Measurements from ENCODE around the gene MIGA1. TPM values are rescaled to one million over a fixed set of nuclear protein-coding genes. Genes with fewer than 3 reads are reported as not detected.
A peak's percentile ranks its signal among the peaks of the same experiment; 100 is the strongest.

MIGA1 gene, protein sequence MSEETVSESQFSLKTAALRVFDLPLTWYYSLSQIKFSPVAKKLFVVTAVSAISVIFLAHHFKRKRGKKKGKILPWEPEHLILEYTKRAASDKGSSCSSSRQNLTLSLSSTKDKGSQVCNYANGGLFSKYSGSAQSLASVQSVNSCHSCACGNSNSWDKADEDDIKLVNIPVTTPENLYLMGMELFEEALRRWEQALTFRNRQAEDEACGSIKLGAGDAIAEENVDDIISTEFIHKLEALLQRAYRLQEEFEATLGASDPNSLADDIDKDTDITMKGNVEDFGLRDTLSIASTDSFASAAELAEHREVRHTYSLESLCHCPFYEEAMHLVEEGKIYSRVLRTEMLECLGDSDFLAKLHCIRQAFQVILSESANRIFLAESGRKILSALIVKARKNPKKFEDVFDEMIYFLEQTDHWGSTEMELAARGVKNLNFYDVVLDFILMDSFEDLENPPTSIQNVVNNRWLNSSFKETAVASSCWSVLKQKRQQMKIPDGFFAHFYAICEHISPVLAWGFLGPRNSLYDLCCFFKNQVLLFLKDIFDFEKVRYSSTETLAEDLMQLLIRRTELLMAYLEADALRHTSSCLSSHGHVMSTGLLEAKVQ
- polyA plus RNA-seq (2013, experiment 1 of 2) = 3.2 TPM
- 3.2 TPM for polyA plus RNA-seq (2013, experiment 2 of 2)

DNA sequence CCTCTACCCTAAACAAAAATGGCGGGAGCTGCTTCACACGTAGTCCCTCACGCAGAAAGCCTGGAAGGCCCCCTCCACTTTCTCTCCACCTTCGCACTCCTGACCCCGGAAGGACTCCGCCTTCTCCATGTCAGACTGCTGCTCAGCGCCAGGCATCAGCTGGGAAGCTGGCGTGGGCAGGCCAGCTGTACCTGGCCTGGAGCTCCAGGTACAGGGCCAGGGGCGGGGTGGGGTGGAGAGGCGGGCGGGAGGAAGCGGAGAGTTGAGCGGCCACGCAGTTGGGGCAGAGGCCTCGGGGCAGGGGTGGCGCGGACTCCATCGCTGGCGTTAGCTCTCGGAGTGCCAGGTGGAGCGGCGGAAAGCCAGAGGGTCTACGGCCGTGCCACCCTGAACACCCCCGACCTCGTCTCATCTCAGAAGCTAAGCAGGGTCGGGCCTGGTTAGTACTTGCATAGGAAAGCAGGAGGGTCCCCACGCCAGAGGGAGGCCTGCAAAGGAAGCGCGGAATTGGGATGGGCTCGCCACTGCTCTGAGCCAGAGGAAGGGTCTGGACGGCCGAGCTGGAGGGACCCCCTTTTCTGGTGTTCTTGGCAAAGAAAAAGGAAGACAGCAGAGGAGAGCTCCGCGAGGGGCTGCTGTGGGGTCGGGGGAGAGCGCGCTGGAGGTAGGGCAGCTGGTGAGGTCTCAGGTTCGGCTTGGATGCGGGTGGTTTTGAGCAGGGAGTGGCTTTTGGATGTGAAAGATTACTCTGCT lies at the start of gene MIGA1:
TSS of gene MIGA1 (plus strand) at position 121 of the 753 bp plus-strand sequence. CDS start 3,604 bp downstream, outside the sequence.
- H2AFZ ChIP-seq (ENCODE audit: low read length) = peak within 1 kb of the TSS; percentile 90
- peak; percentile 76 for DNase-seq (ENCODE audit: low spot score)
- H3K9me3 ChIP-seq (replicated peaks in 1 of 2; ENCODE audit: control insufficient read depth in 2 of 2, insufficient read depth in 1 of 2, low read depth in 1 of 2, low read length in 2 of 2) = peaks cover 0 to 4% of the 10 kb centered on the region in 2 donors
- peaks cover 1% of the 10 kb centered on the region for H3K79me1 ChIP-seq (ENCODE audit: low read depth, low read length)
- no peak within 1 kb of the TSS for H2BK120ac ChIP-seq (ENCODE audit: low read depth, low read length)
- H2BK5ac ChIP-seq (ENCODE audit: low read length) = no peak within 1 kb of the TSS
- no peak within 1 kb of the TSS for H3K14ac ChIP-seq (ENCODE audit: low read length)
- peak within 1 kb of the TSS; percentile 93 for H3K9ac ChIP-seq (ENCODE audit: low read depth, low read length, poor library complexity)
- peaks cover 5 to 13% of the 10 kb centered on the region in 2 donors for H3K36me3 ChIP-seq (replicated peaks in 1 of 2; ENCODE audit: control insufficient read depth in 2 of 2, insufficient read depth in 2 of 2, low read length in 2 of 2)
- no peak within 1 kb of the TSS for H4K91ac ChIP-seq (ENCODE audit: low read depth, low read length, poor library complexity)
- H4K8ac ChIP-seq (ENCODE audit: low read depth, low read length) = peak within 1 kb of the TSS; percentile 72
- peak within 1 kb of the TSS; percentile 90 for H2AK5ac ChIP-seq (ENCODE audit: low read depth, low read length)
- H3K4me2 ChIP-seq (ENCODE audit: insufficient read depth, low read length, poor library complexity, severe bottlenecking) = peak within 1 kb of the TSS; percentile 81
- no peaks in the 10 kb centered on the region for H3K27me3 ChIP-seq (ENCODE audit: control insufficient read depth in 3 of 3, insufficient read depth in 3 of 3, low read depth in 1 of 3, low read length in 3 of 3)
- H3K4me3 ChIP-seq (ENCODE audit: low read length in 2 of 2) = peak within 1 kb of the TSS; percentile 76 to 92
- H3K23ac ChIP-seq (ENCODE audit: low read depth, low read length, poor library complexity) = peak within 1 kb of the TSS; percentile 98
- H3K18ac ChIP-seq (ENCODE audit: low read length) = peak within 1 kb of the TSS; percentile 31
- H2BK12ac ChIP-seq (ENCODE audit: low read length) = no peak within 1 kb of the TSS
- H3K27ac ChIP-seq (replicated peaks; ENCODE audit: low read length) = peak within 1 kb of the TSS; percentile 30
- no CpG with 5 or more reads among the region's 40 CpGs for WGBS, 2 donors (ENCODE audit: extremely low coverage in 2 of 2, insufficient read length in 2 of 2, insufficient replicate concordance in 1 of 2)
- H3K4me1 ChIP-seq (ENCODE audit: control insufficient read depth in 2 of 2, insufficient read depth in 1 of 2, low read depth in 1 of 2, low read length in 2 of 2) = peaks cover 0 to 1% of the 10 kb centered on the region in 2 donors
- no peak within 1 kb of the TSS for H2BK15ac ChIP-seq (ENCODE audit: low read length)
- H3K4ac ChIP-seq (ENCODE audit: low read length) = no peak within 1 kb of the TSS

DNA sequence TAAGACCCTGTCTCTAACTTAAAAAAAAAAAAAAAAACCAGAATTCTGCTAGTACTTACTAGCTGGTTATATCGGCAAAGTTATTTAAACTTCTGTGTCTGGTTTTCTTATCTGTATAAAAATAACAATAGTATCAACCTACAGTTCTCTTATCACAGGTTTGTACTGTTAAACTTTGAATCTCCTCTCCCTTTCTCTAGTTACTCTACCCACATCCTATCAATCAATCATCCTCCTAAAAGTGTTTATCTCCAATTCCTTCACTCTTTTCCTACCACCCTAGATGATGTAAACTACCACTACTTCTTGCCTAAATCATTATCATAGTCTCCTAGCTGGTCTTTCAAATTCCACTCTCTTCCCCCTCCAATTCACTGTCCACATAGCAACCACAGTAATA lies 47.4 kb upstream of the MIGA1 start:
- H2BK15ac ChIP-seq (ENCODE audit: low read length) = no peak overlapping the region
- no peak overlapping the region for H3K4ac ChIP-seq (ENCODE audit: low read length)
- H3K4me2 ChIP-seq (ENCODE audit: insufficient read depth, low read length, poor library complexity, severe bottlenecking) = no peak overlapping the region
- no peak overlapping the region for H3K14ac ChIP-seq (ENCODE audit: low read length)
- H3K4me3 ChIP-seq (ENCODE audit: low read length in 2 of 2) = no peak overlapping the region
- no peak for DNase-seq (ENCODE audit: low spot score)
- H2BK12ac ChIP-seq (ENCODE audit: low read length) = no peak overlapping the region
- H3K9ac ChIP-seq (ENCODE audit: low read depth, low read length, poor library complexity) = no peak overlapping the region
- H3K18ac ChIP-seq (ENCODE audit: low read length) = no peak overlapping the region
- no CpG with 5 or more reads among the region's 1 CpG for whole genome bisulfite sequencing, 2 donors (ENCODE audit: extremely low coverage in 2 of 2, insufficient read length in 2 of 2, insufficient replicate concordance in 1 of 2)
- H2BK5ac ChIP-seq (ENCODE audit: low read length) = no peak overlapping the region
- no peaks in the 10 kb centered on the region for H3K9me3 ChIP-seq (replicated peaks in 1 of 2; ENCODE audit: control insufficient read depth in 2 of 2, insufficient read depth in 1 of 2, low read depth in 1 of 2, low read length in 2 of 2)
- no peak overlapping the region for H4K8ac ChIP-seq (ENCODE audit: low read depth, low read length)
- H3K23ac ChIP-seq (ENCODE audit: low read depth, low read length, poor library complexity) = no peak overlapping the region
- no peak overlapping the region for H2AFZ ChIP-seq (ENCODE audit: low read length)
- H2AK5ac ChIP-seq (ENCODE audit: low read depth, low read length) = no peak overlapping the region
- H2BK120ac ChIP-seq (ENCODE audit: low read depth, low read length) = no peak overlapping the region
- H3K79me1 ChIP-seq (ENCODE audit: low read depth, low read length) = no peaks in the 10 kb centered on the region
- no peak overlapping the region for H3K27ac ChIP-seq (replicated peaks; ENCODE audit: low read length)
- H3K27me3 ChIP-seq (ENCODE audit: control insufficient read depth in 3 of 3, insufficient read depth in 3 of 3, low read depth in 1 of 3, low read length in 3 of 3) = no peaks in the 10 kb centered on the region
- peaks cover 4 to 93% of the 10 kb centered on the region in 2 donors for H3K36me3 ChIP-seq (replicated peaks in 1 of 2; ENCODE audit: control insufficient read depth in 2 of 2, insufficient read depth in 2 of 2, low read length in 2 of 2)
- H3K4me1 ChIP-seq (ENCODE audit: control insufficient read depth in 2 of 2, insufficient read depth in 1 of 2, low read depth in 1 of 2, low read length in 2 of 2) = no peaks in the 10 kb centered on the region
- H4K91ac ChIP-seq (ENCODE audit: low read depth, low read length, poor library complexity) = no peak overlapping the region

DNA sequence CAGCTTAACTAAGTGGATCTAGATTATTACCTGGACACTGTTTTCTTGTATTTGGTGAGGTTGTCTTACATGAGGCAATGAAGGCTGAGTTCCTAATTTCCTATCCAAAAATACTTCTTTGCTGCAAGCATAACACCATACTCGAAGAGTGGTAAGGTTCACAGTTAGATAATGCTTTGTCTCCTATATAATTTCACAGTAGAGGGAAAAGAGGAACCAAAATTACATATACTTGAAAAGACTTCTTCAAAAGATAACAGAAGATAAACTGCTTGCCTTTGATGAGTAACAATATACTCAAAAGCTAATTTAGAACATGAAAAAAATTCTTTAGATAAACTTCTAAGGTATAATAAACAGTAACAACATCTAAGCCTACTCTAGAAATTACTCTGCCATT lies 40.2 kb upstream of the MIGA1 start:
- no peak overlapping the region for H2AK5ac ChIP-seq (ENCODE audit: low read depth, low read length)
- no peak overlapping the region for H2BK120ac ChIP-seq (ENCODE audit: low read depth, low read length)
- H2BK12ac ChIP-seq (ENCODE audit: low read length) = no peak overlapping the region
- no peak overlapping the region for H3K23ac ChIP-seq (ENCODE audit: low read depth, low read length, poor library complexity)
- no peak overlapping the region for H2BK5ac ChIP-seq (ENCODE audit: low read length)
- no peaks in the 10 kb centered on the region for H3K27me3 ChIP-seq (ENCODE audit: control insufficient read depth in 3 of 3, insufficient read depth in 3 of 3, low read depth in 1 of 3, low read length in 3 of 3)
- H3K79me1 ChIP-seq (ENCODE audit: low read depth, low read length) = no peaks in the 10 kb centered on the region
- no peak overlapping the region for H4K91ac ChIP-seq (ENCODE audit: low read depth, low read length, poor library complexity)
- no CpG with 5 or more reads among the region's 1 CpG for WGBS, 2 donors (ENCODE audit: extremely low coverage in 2 of 2, insufficient read length in 2 of 2, insufficient replicate concordance in 1 of 2)
- no peak overlapping the region for H2AFZ ChIP-seq (ENCODE audit: low read length)
- DNase-seq (ENCODE audit: low spot score) = no peak
- H3K18ac ChIP-seq (ENCODE audit: low read length) = no peak overlapping the region
- no peak overlapping the region for H3K9ac ChIP-seq (ENCODE audit: low read depth, low read length, poor library complexity)
- no peak overlapping the region for H3K4me3 ChIP-seq (ENCODE audit: low read length in 2 of 2)
- H3K4me2 ChIP-seq (ENCODE audit: insufficient read depth, low read length, poor library complexity, severe bottlenecking) = no peak overlapping the region
- H3K4me1 ChIP-seq (ENCODE audit: control insufficient read depth in 2 of 2, insufficient read depth in 1 of 2, low read depth in 1 of 2, low read length in 2 of 2) = no peaks in the 10 kb centered on the region
- H3K27ac ChIP-seq (replicated peaks; ENCODE audit: low read length) = no peak overlapping the region
- H3K36me3 ChIP-seq (replicated peaks in 1 of 2; ENCODE audit: control insufficient read depth in 2 of 2, insufficient read depth in 2 of 2, low read length in 2 of 2) = peaks cover 4 to 70% of the 10 kb centered on the region in 2 donors
- no peak overlapping the region for H4K8ac ChIP-seq (ENCODE audit: low read depth, low read length)
- H2BK15ac ChIP-seq (ENCODE audit: low read length) = no peak overlapping the region
- no peak overlapping the region for H3K14ac ChIP-seq (ENCODE audit: low read length)
- H3K4ac ChIP-seq (ENCODE audit: low read length) = no peak overlapping the region
- H3K9me3 ChIP-seq (replicated peaks in 1 of 2; ENCODE audit: control insufficient read depth in 2 of 2, insufficient read depth in 1 of 2, low read depth in 1 of 2, low read length in 2 of 2) = no peaks in the 10 kb centered on the region

DNA sequence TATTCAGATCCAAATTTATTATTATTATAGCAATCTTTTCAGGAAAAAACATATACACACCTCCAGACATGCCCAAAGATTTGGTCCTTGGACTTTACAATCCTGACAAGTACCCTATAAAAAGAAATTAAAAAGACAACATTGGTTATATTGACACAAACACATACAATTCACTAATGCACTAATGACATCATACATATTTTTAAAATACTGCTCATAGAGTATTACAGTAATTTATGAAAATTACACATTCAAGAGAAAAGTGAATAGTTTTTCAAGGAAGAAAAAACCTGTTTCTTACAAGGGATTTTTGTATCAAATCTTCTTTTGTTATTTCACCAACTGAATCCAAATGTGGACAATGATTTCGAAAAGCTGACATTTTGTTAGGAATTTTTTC lies 38.1 kb upstream of the MIGA1 start:
- Histone ChIP-seq H3K4me1 (ENCODE audit: control insufficient read depth in 2 of 2, insufficient read depth in 1 of 2, low read depth in 1 of 2, low read length in 2 of 2) (no peaks in the 10 kb centered on the region), H3K4ac (ENCODE audit: low read length) (no peak overlapping the region), H3K27me3 (ENCODE audit: control insufficient read depth in 3 of 3, insufficient read depth in 3 of 3, low read depth in 1 of 3, low read length in 3 of 3) (no peaks in the 10 kb centered on the region), H2BK5ac (ENCODE audit: low read length) (no peak overlapping the region), H4K91ac (ENCODE audit: low read depth, low read length, poor library complexity) (no peak overlapping the region), H2AK5ac (ENCODE audit: low read depth, low read length) (no peak overlapping the region), H2BK12ac (ENCODE audit: low read length) (no peak overlapping the region), H3K18ac (ENCODE audit: low read length) (no peak overlapping the region), H3K14ac (ENCODE audit: low read length) (no peak overlapping the region), H4K8ac (ENCODE audit: low read depth, low read length) (no peak overlapping the region), H3K4me3 (ENCODE audit: low read length in 2 of 2) (no peak overlapping the region), H3K23ac (ENCODE audit: low read depth, low read length, poor library complexity) (no peak overlapping the region), H3K79me1 (ENCODE audit: low read depth, low read length) (no peaks in the 10 kb centered on the region), H2BK15ac (ENCODE audit: low read length) (no peak overlapping the region), H2BK120ac (ENCODE audit: low read depth, low read length) (no peak overlapping the region), H3K36me3 (replicated peaks in 1 of 2; ENCODE audit: control insufficient read depth in 2 of 2, insufficient read depth in 2 of 2, low read length in 2 of 2) (peaks cover 4 to 57% of the 10 kb centered on the region in 2 donors), H3K9ac (ENCODE audit: low read depth, low read length, poor library complexity) (no peak overlapping the region), H3K4me2 (ENCODE audit: insufficient read depth, low read length, poor library complexity, severe bottlenecking) (no peak overlapping the region), H2AFZ (ENCODE audit: low read length) (no peak overlapping the region), H3K27ac (replicated peaks; ENCODE audit: low read length) (no peak overlapping the region), H3K9me3 (replicated peaks in 1 of 2; ENCODE audit: control insufficient read depth in 2 of 2, insufficient read depth in 1 of 2, low read depth in 1 of 2, low read length in 2 of 2) (no peaks in the 10 kb centered on the region)
- no peak for DNase-seq (ENCODE audit: low spot score)
- no CpG with 5 or more reads among the region's 1 CpG for WGBS, 2 donors (ENCODE audit: extremely low coverage in 2 of 2, insufficient read length in 2 of 2, insufficient replicate concordance in 1 of 2)
